Posterior vena cava (tissue), 2 donors: ENCODE data around the gene SPATA18. TPM values are rescaled to one million over a fixed set of nuclear protein-coding genes. Genes with fewer than 3 reads are reported as not detected.
"Not testable (repeated sequence)": the region's sequence is repeated elsewhere in the genome, so short reads cannot be mapped to it uniquely, and the experiment has no call there.

Source experiments
- DNase-seq: peaks from one replicate; pipeline ENCODE4 v3.0.0-alpha.2; 2020; ENCODE audit warnings: low spot score
- intact Hi-C, 2 donors: fragments of 100-400 bp; cut with DNase I; formaldehyde crosslinking; loops; one replicate each; pipeline versions ENCODE4 v1.14.1 to v1.14.2; 2022 to 2023
- total RNA-seq, 2 donors: library from RNA; stranded (reverse); fragmentation: NEBNext Ultra II Directional; extraction: Animal tissue kit (Norgen Biotek cat#: 25700); gene quantifications; one replicate each; pipeline ENCODE4 v1.2.1, GENCODE V29; 2021
- donor health status: DM: yes; HTN: yes; CAD: no.
- donor health status: DM: yes; HTN: yes; CAD: no.

Gene SPATA18
- total RNA-seq, 2 donors from 2014 or later: 5.3 to 5.8 TPM

GRCh38 chr4:52099860-52100461 is 48.9 kb downstream of the SPATA18 start:
- intact Hi-C loops: no loop called here
- no peak for DNase-seq

GRCh38 chr4:52102587-52102986 is 51.5 kb downstream of the SPATA18 start:
- DNase-seq: no peak
- intact Hi-C loops: no loop called here

GRCh38 chr4:52103319-52103718 is 52.2 kb downstream of the SPATA18 start:
- DNase-seq: no peak

GRCh38 chr4:52105276-52105675 is 54.2 kb downstream of the SPATA18 start:
- intact Hi-C loops: no loop called here
- DNase-seq: no peak

More at GRCh38 chr4:52103319-52103718, 52.2 kb downstream of the SPATA18 start:
- intact Hi-C loops: no loop called here

GRCh38 chr4:52106191-52106590 is 55.1 kb downstream of the SPATA18 start:
- no peak for DNase-seq
- intact Hi-C loops: no loop called here

- intact Hi-C loops: no loop called here
- no peak for DNase-seq
Measured at GRCh38 chr4:52106660-52107059, 55.6 kb downstream of the SPATA18 start.

- intact Hi-C loops: no loop called here
- DNase-seq: no peak
Measured at GRCh38 chr4:52107336-52107735, 56.2 kb downstream of the SPATA18 start.

- intact Hi-C loops: no loop called here
- DNase-seq: no peak
Measured at GRCh38 chr4:52107745-52108144, 56.6 kb downstream of the SPATA18 start.

- DNase-seq: no peak
- intact Hi-C loops: no loop called here
Measured at GRCh38 chr4:52110171-52110570, 59.1 kb downstream of the SPATA18 start.

GRCh38 chr4:52111995-52112394 is 60.9 kb downstream of the SPATA18 start:
- intact Hi-C loops: no loop called here
- no peak for DNase-seq

- no peak for DNase-seq
- intact Hi-C loops: no loop called here
Measured at GRCh38 chr4:52112411-52112810, 61.3 kb downstream of the SPATA18 start.

- intact Hi-C loops: no loop called here
Measured at GRCh38 chr4:52116641-52117040, 65.5 kb downstream of the SPATA18 start.

GRCh38 chr4:52126226-52126625 is 75.1 kb downstream of the SPATA18 start:
- intact Hi-C loops: no loop called here
- no peak for DNase-seq

More at GRCh38 chr4:52116641-52117040, 65.5 kb downstream of the SPATA18 start:
- DNase-seq: no peak

- intact Hi-C loops: no loop called here
- DNase-seq: no peak
Measured at GRCh38 chr4:52126966-52127365, 75.9 kb downstream of the SPATA18 start.

GRCh38 chr4:52135171-52135570 is 84.1 kb downstream of the SPATA18 start:
- intact Hi-C loops: no loop called here
- DNase-seq: no peak

GRCh38 chr4:52137152-52137551 is 86.0 kb downstream of the SPATA18 start:
- DNase-seq, intact Hi-C loops: not testable (repeated sequence)

GRCh38 chr4:52142816-52143215 is 91.7 kb downstream of the SPATA18 start:
- no peak for DNase-seq
- intact Hi-C loops: no loop called here

GRCh38 chr4:52143815-52144214 is 92.7 kb downstream of the SPATA18 start:
- no peak for DNase-seq
- intact Hi-C loops: no loop called here

GRCh38 chr4:52144372-52144771 is 93.3 kb downstream of the SPATA18 start:
- intact Hi-C loops: no loop called here
- no peak for DNase-seq
